GM18951 (cell line): Measurements from ENCODE around the gene GNG7.
"Not testable (repeated sequence)": the region's sequence is repeated elsewhere in the genome, so short reads cannot be mapped to it uniquely, and the experiment has no call there.

Experiments
- POLR2A ChIP-seq: IDR thresholded peaks from 4 replicates; pipeline ENCODE4 v1.6.1; 2011; ENCODE audit warnings: mild to moderate bottlenecking; ENCODE audit not compliant: insufficient read length, insufficient read depth; ENCODE audit errors: extremely low read depth
- in situ Hi-C: fragments of 300-500 bp; cut with MboI; formaldehyde crosslinking; loops from one replicate; pipeline ENCODE4 v1.12.0; 2022; ENCODE audit warnings: low sequenced_read_pairs, mixed read lengths, inconsistent platforms; ENCODE audit not compliant: unreplicated experiment

GNG7 gene

DNA sequence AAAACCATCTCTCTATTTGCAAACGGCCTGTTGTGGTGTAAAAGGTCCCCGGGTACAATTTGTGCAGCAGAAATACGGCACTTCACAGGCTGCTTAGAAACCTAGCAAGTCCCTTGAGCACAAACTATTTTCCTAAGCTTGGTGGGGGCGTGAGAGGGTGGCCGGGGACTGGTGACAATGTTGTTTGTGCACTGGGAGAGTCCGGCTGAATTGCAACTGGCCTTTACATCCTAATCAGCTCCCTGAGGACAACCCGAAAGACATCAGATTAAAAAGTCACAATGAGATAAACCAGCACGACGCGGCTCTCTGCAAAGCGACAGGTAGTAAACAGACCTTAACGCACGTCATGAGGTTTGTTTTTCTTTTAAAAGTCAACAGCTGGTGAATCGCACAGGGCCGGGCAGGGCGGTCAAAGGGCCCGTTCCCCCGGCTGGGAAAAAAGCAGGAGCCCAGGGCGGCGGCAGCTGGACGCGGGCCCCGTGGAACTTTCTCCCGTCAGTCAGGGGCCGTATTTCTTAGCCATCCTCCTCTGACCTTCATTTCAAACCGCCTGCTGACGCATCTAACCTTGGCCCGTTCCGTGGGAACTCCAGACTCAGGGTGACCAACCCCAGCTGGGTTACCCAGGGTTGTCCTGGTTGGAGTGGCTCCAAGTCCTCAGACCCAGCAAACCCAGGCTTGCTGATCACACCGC is 114.3 kb downstream of the GNG7 start:
- in situ Hi-C loops = no loop called here
- no peak for TF ChIP-seq POLR2A

DNA sequence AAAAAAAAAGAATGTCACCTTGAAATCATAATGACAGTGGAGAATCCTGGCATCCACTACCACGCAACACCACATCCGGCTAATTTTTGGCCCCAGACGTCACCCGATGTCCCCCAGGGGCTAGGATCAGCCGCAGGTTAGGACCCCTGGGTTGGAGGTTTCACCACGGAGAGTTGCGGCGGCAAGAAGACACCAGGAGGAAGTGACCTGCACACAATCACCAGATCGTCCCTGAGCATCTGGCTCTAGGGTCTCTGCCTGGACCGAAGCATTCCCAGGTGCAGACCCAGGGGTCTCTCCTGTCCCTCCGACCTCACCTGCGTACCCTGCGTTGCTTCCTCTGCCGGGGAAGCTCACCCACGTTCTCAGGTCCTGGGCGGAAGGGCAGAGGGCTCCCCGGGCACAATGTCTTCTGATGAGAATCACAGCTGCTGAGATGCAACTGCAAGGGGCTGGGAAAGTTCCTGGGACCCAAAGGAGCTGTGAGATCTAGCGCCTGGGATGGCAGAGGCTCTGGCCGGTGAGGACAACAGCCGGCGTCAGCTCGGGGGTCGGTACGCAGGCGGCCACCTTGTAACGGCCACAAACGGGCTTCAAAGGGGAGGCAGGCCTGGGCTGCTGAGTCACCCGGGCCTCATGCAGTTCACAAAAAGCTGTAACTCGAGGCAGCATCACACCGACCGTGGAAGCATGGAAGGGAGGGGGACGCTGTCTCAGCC is 115.3 kb downstream of the GNG7 start:
- no peak for TF ChIP-seq POLR2A

DNA sequence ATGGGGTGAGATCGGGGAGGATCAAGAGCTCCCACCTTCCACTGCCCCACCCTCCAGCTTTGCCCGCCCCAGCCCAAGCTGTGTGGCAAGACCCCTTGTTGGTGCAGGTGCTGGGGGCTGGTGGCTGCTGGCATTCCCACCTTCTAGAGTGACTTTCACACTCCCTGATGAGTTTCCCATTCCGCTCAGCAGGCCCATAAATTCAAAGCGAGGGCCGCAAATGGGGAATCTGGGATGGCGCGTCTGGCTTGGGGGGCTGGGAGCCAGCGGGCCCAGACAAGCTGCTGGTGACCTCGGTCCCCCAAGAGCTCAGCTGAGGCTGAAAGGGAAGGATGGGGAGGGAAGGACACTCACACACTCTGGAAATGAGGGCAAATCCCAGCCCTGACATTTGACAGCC is 116.3 kb downstream of the GNG7 start:
- no peak for TF ChIP-seq POLR2A
- in situ Hi-C loops = no loop called here

More for the DNA sequence above, 115.3 kb downstream of the GNG7 start:
- in situ Hi-C loops = no loop called here

DNA sequence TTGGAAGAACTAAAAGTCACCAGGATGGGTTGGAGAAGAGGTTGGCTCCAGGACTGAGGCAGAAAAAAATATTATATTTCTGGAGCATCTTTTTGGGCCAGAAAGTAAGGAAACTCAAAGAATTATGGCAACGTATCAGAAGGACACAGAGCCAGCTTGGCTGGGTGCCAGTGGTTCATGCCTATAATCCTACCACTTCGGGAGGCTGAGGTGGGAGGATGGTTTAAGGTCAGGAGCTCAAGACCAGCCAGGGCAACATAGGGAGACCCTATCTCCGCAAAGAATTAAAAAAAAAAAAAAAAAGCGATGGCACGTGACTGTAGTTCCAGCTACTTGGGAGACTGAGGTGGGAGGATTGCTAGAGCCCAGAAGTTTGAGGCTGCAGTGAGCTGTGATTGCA is 118.5 kb downstream of the GNG7 start:
- TF ChIP-seq POLR2A = no peak
- in situ Hi-C loops = no loop called here

DNA sequence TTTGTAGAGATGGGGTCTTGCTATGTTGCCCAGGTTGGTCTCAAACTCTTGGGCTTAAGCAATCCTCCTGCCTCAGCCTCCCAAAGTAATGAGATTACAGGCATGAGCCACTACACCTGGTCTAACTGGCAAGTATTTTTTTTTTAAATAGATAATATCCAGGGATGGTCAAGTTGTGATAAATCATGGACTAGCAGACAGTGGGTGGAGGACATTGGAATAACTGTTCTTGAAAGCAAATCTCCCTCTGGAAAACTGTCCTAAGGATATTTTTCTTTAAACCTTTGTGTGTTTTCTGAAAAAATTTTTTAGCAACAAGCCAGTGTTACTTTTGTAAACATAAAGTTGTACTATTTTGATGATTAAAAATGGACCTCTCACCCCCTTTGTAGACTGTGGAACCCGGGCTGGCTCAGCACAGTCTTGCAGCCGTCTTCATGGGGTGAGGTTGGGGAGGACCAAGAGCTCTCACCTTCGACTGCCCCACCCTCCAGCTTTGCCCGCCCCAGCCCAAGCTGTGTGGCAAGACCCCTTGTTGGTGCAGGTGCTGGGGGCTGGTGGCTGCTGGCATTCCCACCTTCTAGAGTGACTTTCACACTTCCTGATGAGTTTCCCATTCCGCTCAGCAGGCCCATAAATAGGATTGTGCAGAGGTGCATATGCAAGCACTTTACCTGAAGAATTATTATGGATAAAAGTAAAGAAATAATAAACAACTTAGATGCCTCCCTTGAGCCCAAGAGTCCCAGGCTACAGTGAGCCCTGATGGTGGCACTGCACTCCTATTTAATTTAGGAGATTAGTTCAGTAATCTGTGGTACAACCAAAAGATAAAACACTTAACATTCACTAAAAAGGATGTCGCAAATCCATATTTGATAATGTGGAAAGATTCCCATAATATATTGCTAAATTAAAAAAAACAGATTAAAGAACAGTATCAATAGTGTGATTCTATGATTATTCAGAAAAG is 119.2 kb downstream of the GNG7 start:
- in situ Hi-C loops = no loop called here
- TF ChIP-seq POLR2A = no peak

DNA sequence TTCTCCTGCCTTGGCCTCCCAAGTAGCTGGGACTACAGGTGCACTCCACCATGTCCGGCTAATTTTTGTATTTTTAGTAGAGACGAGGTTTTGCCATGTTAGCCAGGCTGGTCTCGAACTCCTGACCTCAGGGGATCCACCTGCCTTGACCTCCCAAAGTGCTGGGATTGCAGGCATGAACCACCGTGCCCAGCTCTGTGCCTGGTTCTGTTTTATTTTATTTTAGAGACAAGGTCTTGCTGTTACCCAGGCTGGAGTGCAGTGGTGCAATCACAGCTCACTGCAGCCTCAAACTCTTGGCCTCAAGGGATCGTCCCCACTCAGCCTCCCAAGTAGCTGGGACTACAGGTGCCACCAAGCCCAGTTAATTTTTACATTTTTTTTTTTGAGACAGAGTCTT is 122.1 kb downstream of the GNG7 start:
- in situ Hi-C loops = not testable (repeated sequence)

DNA sequence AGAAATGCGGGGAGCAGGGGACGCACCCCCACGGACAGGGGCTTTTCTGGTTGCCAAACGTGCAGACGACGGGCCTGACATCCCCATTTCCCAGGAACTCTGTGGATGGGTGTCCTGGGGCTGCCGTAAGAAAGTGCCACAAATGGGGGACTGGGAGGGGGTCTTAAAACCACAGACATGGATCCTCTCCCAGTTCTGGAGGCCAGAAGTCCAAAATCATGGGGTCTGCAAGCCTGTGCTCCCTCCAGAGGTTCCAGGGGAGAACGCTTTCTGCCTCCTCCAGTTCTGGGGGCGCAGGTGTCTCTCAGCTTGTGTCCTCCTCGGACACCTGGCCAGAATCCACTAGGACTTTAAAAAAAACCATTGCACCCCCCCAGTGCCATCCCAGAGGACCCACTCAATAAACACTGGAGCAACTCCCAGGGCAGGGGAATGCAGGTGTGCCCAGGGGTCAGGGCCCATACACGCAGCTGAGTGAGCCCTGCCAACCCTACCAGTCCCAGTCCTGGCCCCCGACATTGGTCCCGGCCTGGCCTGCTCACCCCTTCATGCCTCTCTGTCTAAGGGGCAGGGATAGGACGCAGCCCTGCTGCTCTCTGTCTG is 122.7 kb downstream of the GNG7 start:
- in situ Hi-C loops = no loop called here
- TF ChIP-seq POLR2A = no peak

GRCh38 chr19:2578901-2579677 is 123.4 kb downstream of the GNG7 start:
- TF ChIP-seq POLR2A = no peak
- in situ Hi-C loops = no loop called here

GRCh38 chr19:2578391-2578890 is 124.1 kb downstream of the GNG7 start:
- TF ChIP-seq POLR2A = no peak
- in situ Hi-C loops = no loop called here

DNA sequence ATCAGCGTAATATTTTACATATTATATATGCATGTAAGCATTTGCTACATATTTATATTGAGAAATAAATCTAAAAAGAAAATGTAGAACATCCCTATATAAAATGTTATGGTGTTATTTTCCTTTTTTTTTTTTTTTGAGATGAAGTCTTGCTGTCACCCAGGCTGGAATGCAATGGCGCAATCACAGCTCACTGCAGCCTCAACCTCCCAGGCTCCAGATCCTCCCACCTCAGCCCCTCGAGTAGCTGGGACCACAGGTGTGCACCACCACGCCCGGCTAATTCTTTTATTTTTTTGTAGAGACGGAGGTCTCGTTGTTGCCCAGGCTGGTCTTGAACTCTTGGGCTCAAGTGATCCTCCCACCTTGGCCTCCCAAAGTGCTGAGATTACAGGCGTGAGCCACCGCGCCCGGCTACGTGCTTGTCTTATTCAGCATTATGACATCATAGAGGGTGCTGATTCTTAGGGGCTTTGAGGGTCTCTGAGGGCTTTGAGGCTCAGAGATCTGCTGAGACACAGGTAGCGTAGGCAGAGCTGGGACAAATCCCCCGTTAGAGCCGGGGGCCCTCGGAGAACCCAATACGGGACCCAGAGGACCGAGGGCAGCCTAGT is 124.7 kb downstream of the GNG7 start:
- in situ Hi-C loops = no loop called here
- no peak for TF ChIP-seq POLR2A

GRCh38 chr19:2575734-2576481 is 126.6 kb downstream of the GNG7 start:
- TF ChIP-seq POLR2A = no peak
- in situ Hi-C loops = no loop called here
